ENCODE measurements around the gene EPHA3.

The EPHA3 gene

GRCh38 chr3:89278302-89279025, 171.0 kb downstream of the EPHA3 start:
- no peak overlapping the region for H3K4me3 ChIP-seq (ENCODE audit: low read depth, low read length)
- TF ChIP-seq CTCF (IDR thresholded peaks at IDR 0.05; ENCODE audit: insufficient read depth, low read length, missing control alignments), result no peak
- POLR2A ChIA-PET, result no interaction called here

GRCh38 chr3:89280301-89280700, 172.9 kb downstream of the EPHA3 start:
- ChIA-PET POLR2A (no interaction called here), CTCF (no interaction called here)
- DNase-seq (ENCODE audit: low read depth, low spot score), result no peak
- H3K4me3 ChIP-seq (ENCODE audit: low read depth, low read length), result no peak overlapping the region
- TF ChIP-seq CTCF (IDR thresholded peaks at IDR 0.05; ENCODE audit: insufficient read depth, low read length, missing control alignments), result no peak

More at GRCh38 chr3:89278302-89279025, 171.0 kb downstream of the EPHA3 start:
- no peak for DNase-seq (ENCODE audit: low read depth, low spot score)
- CTCF ChIA-PET, result no interaction called here

GRCh38 chr3:89280822-89281365, 173.5 kb downstream of the EPHA3 start:
- TF ChIP-seq CTCF (IDR thresholded peaks at IDR 0.05; ENCODE audit: insufficient read depth, low read length, missing control alignments), result no peak
- no peak overlapping the region for H3K4me3 ChIP-seq (ENCODE audit: low read depth, low read length)
- DNase-seq (ENCODE audit: low read depth, low spot score), result no peak
- CTCF ChIA-PET, result no interaction called here
- POLR2A ChIA-PET, result no interaction called here

GRCh38 chr3:89287902-89288508, 180.6 kb downstream of the EPHA3 start:
- ChIA-PET POLR2A (no interaction called here), CTCF (no interaction called here)
- TF ChIP-seq CTCF (IDR thresholded peaks at IDR 0.05; ENCODE audit: insufficient read depth, low read length, missing control alignments), result no peak
- H3K4me3 ChIP-seq (ENCODE audit: low read depth, low read length), result no peak overlapping the region
- DNase-seq (ENCODE audit: low read depth, low spot score), result no peak

- no peak overlapping the region for H3K4me3 ChIP-seq (ENCODE audit: low read depth, low read length)
- ChIA-PET POLR2A (no interaction called here), CTCF (no interaction called here)
- no peak for DNase-seq (ENCODE audit: low read depth, low spot score)
- TF ChIP-seq CTCF (IDR thresholded peaks at IDR 0.05; ENCODE audit: insufficient read depth, low read length, missing control alignments), result no peak
These were observed 182.3 kb downstream of the EPHA3 start for GRCh38 chr3:89289574-89290190.

- POLR2A ChIA-PET, result no interaction called here
- no peak for TF ChIP-seq CTCF (IDR thresholded peaks at IDR 0.05; ENCODE audit: insufficient read depth, low read length, missing control alignments)
- CTCF ChIA-PET, result no interaction called here
These were observed 189.8 kb downstream of the EPHA3 start for GRCh38 chr3:89297199-89297598.

More at GRCh38 chr3:89297199-89297598, 189.8 kb downstream of the EPHA3 start:
- H3K4me3 ChIP-seq (ENCODE audit: low read depth, low read length), result no peak overlapping the region
- no peak for DNase-seq (ENCODE audit: low read depth, low spot score)

Measured in AG04449 (cell line).